Measurements from ENCODE around the gene B4GALNT1. TPM values are rescaled to one million over a fixed set of nuclear protein-coding genes. Genes with fewer than 3 reads are reported as not detected.

The B4GALNT1 gene
- total RNA-seq, 4 donors from 2014 or later = 0.18 to 0.56 (median 0.23) TPM

DNA sequence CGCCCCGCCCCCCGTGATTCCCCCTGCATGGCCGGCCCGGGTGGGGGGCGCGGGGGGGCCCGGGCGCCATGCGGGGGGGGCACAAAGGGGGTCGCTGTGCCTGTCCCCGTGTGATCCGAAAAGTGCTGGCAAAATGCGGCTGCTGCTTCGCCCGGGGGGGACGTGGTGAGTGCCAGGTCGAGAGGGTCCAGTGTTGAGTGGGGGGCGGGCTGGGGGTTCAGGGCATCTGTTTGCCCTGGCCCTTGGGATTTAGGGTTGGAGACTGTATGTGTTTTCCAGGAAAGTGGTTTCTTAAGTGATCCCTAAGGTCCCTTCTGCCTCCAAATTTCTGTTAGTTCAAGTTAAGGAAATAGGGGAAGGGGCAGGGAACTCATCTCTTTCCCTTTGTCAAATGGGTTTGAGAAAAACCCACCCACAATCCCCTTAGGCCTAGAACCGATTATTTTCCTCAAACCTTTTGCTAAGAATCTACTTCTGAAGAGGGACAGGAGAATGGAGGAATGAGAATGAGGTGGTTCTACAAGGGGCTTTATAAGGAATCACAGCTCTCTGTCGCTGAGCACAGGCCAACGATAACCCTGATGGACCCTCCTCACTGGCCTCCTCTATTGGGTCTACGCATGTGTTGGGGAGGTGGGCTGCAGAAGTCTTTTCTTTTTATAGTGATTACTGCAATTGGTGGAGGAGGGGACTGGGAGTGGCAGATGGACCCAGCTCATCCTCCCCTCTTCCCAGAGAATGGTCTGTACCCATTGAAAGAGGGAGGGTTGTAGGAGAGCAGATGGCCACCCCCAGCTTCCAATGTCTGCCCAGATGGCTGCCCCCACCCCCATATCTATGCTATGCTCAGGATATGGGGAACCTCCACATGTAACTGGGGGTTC lies 20.9 kb downstream of the B4GALNT1 start:
- intact Hi-C loops (cut with DNase I) = no loop called here
- DNase-seq = no peak

DNA sequence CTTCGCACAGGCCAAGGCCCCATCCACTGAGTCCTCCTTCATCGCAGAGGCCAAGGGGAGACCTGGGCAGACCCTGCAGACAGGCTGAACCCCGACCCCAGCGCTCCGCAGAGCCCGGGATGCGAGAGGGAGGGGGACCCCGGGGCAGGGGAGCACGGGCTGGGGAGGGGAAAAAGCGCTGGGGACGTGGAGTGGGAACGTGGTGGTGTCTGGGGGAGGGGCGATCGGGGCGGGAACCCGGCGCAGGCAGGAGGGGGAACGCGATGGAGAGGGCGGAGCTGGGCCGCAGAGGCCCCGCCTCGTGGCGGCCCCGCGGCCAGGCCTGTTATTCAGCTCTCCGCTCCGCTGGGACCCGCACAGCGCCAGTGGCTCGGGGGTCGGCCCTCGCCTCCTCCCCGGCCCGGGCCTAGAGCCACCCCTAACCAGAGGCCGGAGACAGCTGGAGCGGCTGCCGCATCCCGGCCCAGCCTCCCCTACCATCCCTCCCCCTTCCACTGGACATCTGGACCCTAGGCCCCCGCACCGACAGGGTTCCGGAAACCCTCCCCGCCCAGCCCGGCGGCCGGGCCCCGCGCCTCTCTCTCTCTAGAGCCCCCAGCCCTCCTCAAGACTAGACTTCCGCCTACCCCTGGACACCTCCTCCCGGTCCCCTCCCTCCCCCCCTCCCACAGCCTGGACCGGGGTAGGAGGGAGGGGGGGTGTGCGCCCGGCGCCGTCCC lies 21.7 kb downstream of the B4GALNT1 start, which contains the start of gene ARHGEF25:
TSS of gene ARHGEF25 (plus strand) at position 328 of the 719 bp plus-strand sequence. CDS start 460 bp downstream, outside the sequence.
- Histone ChIP-seq H3K27me3 (peaks cover 0 to 58% (median 0%) of the 10 kb centered on the region in 4 donors), H3K9me3 (no peaks in the 10 kb centered on the region)

More for the DNA sequence above, 20.9 kb downstream of the B4GALNT1 start:
- 35 to 80% methylated on average over 1 to 7 of the region's 23 CpGs for WGBS, 2 donors
- H3K4me3 ChIP-seq = peak overlapping the region; percentile 45 to 75 (median 63)
- peaks cover 0 to 66% (median 0%) of the 10 kb centered on the region in 4 donors for H3K27me3 ChIP-seq
- no peaks in the 10 kb centered on the region for H3K9me3 ChIP-seq
- peak overlapping the region; percentile 77 to 92 (median 86) for H3K27ac ChIP-seq
- peaks cover 0 to 18% (median 0%) of the 10 kb centered on the region in 3 donors for H3K36me3 ChIP-seq
- TF ChIP-seq POLR2A (IDR thresholded peaks at IDR 0.05) = no peak
- TF ChIP-seq, protein P1, sequence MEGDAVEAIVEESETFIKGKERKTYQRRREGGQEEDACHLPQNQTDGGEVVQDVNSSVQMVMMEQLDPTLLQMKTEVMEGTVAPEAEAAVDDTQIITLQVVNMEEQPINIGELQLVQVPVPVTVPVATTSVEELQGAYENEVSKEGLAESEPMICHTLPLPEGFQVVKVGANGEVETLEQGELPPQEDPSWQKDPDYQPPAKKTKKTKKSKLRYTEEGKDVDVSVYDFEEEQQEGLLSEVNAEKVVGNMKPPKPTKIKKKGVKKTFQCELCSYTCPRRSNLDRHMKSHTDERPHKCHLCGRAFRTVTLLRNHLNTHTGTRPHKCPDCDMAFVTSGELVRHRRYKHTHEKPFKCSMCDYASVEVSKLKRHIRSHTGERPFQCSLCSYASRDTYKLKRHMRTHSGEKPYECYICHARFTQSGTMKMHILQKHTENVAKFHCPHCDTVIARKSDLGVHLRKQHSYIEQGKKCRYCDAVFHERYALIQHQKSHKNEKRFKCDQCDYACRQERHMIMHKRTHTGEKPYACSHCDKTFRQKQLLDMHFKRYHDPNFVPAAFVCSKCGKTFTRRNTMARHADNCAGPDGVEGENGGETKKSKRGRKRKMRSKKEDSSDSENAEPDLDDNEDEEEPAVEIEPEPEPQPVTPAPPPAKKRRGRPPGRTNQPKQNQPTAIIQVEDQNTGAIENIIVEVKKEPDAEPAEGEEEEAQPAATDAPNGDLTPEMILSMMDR (IDR thresholded peaks at IDR 0.05) = no peak
- peaks cover 10 to 61% (median 11%) of the 10 kb centered on the region in 3 donors for H3K4me1 ChIP-seq

DNA sequence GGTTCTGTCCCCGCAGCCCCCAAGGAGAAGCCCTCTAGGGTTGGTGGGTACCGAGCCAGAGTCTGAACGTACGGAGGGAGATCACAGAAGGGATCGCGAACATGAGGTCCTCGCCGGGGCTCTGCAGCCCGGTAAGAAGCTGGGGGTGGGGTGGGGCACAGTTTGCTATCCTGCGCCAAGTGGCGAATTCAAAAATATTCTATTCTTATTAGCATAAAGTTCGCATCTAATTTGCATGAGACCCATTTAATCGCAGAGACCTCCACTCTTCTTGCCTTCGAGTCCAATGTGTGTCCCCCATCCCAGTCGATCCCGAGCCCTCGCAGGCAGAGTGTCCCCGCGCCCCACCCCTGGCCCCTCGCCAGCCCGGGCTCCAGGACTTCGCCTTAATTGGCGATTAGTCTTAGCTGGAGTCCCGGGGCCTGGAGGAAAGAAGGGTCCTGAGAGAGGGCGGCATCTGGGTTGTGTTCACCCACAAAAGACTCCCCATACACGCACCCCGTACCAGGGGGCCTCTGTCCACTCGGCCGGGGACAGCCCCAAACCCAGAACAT lies 22.4 kb downstream of the B4GALNT1 start:
- H3K27me3 ChIP-seq = peaks cover 0 to 56% (median 0%) of the 10 kb centered on the region in 4 donors
- WGBS, 2 donors = 40% methylated on average over 9 of the region's 29 CpGs; no CpG with 5 or more reads in 1 of the 2 donors
- H3K4me1 ChIP-seq = peaks cover 11 to 57% (median 13%) of the 10 kb centered on the region in 3 donors
- peaks cover 0 to 16% (median 0%) of the 10 kb centered on the region in 3 donors for H3K36me3 ChIP-seq
- peak overlapping the region; percentile 77 to 92 (median 86) for H3K27ac ChIP-seq
- no peak for DNase-seq
- intact Hi-C loops (cut with DNase I) = no loop called here
- peak in 1 of 4 donors; percentile 23 for TF ChIP-seq POLR2A (IDR thresholded peaks at IDR 0.05)
- TF ChIP-seq, protein P1 (IDR thresholded peaks at IDR 0.05) = no peak
- H3K4me3 ChIP-seq = peak overlapping the region; percentile 45 to 75 (median 63)
- no peaks in the 10 kb centered on the region for H3K9me3 ChIP-seq

More for the DNA sequence above, 21.7 kb downstream of the B4GALNT1 start, which contains the start of gene ARHGEF25:
- no peak for DNase-seq
- WGBS, 2 donors = 1 to 5% methylated on average over 11 to 17 of the region's 55 CpGs
- TF ChIP-seq, protein P1 (IDR thresholded peaks at IDR 0.05) = no peak
- TF ChIP-seq POLR2A (IDR thresholded peaks at IDR 0.05) = peak in 1 of 4 donors; percentile 65
- Histone ChIP-seq H3K4me1 (peaks cover 9 to 57% (median 10%) of the 10 kb centered on the region in 3 donors), H3K36me3 (peaks cover 0 to 22% (median 0%) of the 10 kb centered on the region in 3 donors), H3K4me3 (peak within 1 kb of the TSS; percentile 45 to 75 (median 63)), H3K27ac (peak within 1 kb of the TSS; percentile 77 to 92 (median 86))
- intact Hi-C loops (cut with DNase I) = no loop called here

DNA sequence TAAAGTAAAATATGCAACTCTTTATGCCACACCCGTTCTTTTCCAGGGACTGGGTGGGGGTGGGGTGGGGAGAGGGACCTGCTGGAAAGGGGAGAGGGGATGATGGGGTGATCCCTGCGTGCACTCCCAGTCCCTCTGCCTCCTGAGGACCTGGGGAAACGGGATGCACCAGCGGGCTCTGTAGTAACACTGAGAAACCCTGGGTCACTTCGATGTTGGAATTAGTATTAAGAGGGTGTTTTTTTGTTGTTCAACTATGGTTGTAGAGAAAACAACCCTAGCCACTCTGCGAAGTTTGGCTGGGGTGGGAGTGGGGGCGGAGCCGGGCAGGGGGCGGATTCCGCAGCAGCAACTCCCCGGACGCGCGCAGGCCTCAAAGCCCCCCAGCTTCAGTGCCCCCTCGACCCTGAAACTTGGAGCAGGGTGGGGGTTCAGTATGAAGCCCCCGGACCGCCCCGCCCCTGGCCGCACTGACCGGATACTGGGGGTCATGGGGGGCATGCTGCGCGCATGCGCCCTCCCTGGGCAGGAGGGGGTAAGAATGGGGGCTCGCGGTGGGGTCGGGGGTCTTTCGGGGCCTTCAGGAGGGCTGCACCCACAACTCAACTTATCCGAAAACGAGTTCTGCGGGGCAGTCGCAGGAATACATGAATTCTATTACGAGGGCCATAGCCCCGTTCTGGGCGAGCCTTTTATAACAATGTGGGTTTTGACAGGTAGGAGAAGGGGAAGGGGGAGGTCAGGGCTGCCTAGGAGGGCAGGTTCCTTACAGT lies 23.0 kb downstream of the B4GALNT1 start:
- 43 to 44% methylated on average over 7 to 25 of the region's 34 CpGs for WGBS, 2 donors
- Histone ChIP-seq H3K4me1 (peaks cover 17 to 61% (median 18%) of the 10 kb centered on the region in 3 donors), H3K27me3 (peaks cover 0 to 53% (median 0%) of the 10 kb centered on the region in 4 donors), H3K9me3 (no peaks in the 10 kb centered on the region), H3K27ac (peak overlapping the region; percentile 77 to 92 (median 86)), H3K36me3 (peaks cover 0 to 11% (median 0%) of the 10 kb centered on the region in 3 donors), H3K4me3 (peak overlapping the region; percentile 45 to 75 (median 63))
- DNase-seq = no peak
- TF ChIP-seq, protein P1 (IDR thresholded peaks at IDR 0.05) = no peak
- no peak for TF ChIP-seq POLR2A (IDR thresholded peaks at IDR 0.05)
- intact Hi-C loops (cut with DNase I) = no loop called here

All from esophagus squamous epithelium (tissue), 5 donors.